Fibroblast of villous mesenchyme (primary cell): ENCODE results near the gene DTNB. TPM values are rescaled to one million over a fixed set of nuclear protein-coding genes. Genes with fewer than 3 reads are reported as not detected.

Source experiments
- DNase-seq: peaks from one replicate; pipeline ENCODE4 v3.0.0-alpha.2; 2010; ENCODE audit warnings: low read depth
- H3K4me3 ChIP-seq: 2 replicates; pipeline ENCODE4 v1.5.1; 2011; ENCODE audit warnings: low read depth, mild to moderate bottlenecking, low read length
- CTCF ChIP-seq: IDR thresholded peaks from 2 replicates; pipeline ENCODE4 v1.5.1; 2012; ENCODE audit warnings: low read depth, mild to moderate bottlenecking, low read length; ENCODE audit not compliant: insufficient read depth
- total RNA-seq: library from RNA; depleted of rRNA; stranded (reverse); fragments of >200 nt; gene quantifications from 2 replicates; pipeline ENCODE4 v1.2.3, GENCODE V29; 2012

Gene DTNB
- total RNA-seq, 1 donor = 5.2 TPM

DNA sequence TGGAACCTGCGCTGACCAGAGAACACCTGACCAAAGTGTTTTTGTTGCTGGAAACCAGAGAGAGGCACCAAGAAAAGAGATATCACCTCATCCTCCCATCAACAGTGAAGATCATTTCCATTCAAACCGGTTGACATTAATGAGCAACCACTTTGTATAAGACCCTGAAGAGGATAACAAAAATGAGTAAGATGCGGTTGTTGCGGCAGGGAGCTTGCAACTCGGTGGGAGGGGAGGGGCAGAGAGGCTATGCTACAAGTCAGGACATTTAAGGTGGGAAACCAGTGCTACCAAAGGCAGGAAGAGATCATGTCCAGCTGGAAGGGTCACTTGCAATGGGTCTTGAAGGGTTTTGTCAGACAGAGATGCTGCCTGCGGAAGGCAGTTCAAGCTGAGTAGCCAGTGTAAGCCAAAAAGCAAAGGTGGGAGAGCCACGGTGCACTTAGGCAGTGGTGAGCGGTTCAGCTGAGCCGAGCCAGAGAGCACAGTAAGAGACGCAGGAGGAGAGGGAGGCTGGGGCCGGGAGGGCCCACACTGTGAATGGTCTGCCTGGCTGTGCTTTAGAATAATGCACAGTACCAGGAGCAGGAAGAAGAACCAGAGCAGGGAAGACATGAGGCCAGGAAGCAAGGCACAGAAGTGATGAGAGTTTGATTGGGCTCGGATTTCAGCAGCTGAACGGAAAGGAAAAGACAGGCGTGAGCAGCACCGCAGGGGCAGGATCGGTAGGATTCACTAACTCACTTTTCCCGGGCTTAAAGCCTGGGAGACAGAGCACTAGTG is 24.4 kb upstream of the DTNB start:
- DNase-seq = no peak
- no peak overlapping the region for H3K4me3 ChIP-seq
- no peak for TF ChIP-seq CTCF

DNA sequence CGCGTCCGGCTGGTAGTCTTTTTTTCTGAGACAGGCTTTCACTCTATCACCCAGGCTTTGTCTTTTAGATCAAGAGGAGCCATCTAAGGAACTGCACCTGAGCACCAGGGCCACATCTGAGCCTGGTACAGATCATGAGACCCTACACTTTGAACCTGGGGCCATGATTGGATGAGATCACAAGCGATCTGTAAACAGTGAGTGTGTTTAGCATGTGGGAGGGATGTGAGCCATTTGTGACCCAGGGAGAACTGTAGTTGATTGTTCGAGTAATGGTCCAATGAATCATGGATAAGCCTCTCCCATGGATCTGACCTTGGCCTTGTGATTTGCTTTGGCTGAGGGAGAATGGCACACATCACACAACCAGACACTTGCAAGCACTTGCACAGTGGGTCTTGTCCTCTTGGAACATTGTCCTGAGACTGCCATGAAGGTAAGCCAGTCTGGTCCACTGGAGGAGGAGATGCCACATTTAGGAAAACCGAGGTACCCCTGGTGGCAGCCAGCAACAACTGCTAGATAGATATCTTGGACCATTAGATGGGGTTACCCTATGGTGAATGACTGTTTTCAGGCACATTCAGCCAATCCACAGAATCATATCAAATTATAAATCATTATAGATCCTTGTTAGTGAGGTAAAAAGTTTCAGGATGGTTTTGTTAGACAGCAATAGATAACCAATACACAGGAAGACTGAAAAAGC is 19.5 kb upstream of the DTNB start:
- no peak for TF ChIP-seq CTCF
- DNase-seq = no peak
- H3K4me3 ChIP-seq = no peak overlapping the region

DNA sequence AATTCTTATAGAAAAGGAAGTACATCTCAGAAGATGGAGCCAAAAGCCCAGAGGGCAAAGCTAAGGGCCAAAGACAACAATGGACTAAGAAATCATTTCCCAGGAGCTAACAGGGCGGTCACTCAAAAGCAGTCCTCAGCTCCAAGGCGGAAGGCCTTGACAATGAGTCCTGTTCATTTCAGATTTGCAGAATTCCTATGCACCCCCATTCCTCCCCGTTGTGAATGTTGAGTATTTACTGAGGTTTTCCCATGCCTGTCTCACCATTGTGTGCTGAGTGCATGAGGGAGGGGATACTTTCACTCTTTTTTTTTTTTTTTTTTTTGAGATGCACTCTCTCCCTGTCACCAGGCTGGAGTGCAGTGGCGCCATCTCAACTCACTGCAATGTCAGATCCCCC is 18.8 kb upstream of the DTNB start:
- no peak for TF ChIP-seq CTCF
- no peak overlapping the region for H3K4me3 ChIP-seq
- DNase-seq = no peak

GRCh38 chr2:25690058-25690457 is 16.7 kb upstream of the DTNB start:
- no peak for TF ChIP-seq CTCF
- H3K4me3 ChIP-seq = no peak overlapping the region
- DNase-seq = peak; percentile 14

- no peak for DNase-seq
- no peak for TF ChIP-seq CTCF
- no peak overlapping the region for H3K4me3 ChIP-seq
Measured at GRCh38 chr2:25688236-25688635, 14.9 kb upstream of the DTNB start.

DNA sequence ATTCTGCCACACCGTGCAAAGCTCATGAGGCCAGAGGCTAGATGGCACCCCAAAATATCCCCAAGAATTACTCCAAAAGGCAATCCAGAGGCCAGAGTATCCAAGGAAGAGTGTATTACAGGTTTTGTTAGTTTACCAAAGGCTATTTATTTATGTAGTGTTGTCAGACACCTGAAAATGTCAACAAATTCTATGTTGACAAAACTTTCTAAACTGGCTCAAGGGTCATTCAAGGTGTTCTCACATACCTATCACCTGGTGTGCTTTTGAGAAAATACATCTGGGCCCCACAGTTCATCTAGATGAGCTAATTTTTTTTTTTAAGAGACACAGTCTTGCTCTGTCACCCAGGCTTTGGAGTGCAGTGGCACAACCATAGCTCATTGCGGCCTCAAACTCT is 12.4 kb upstream of the DTNB start:
- H3K4me3 ChIP-seq = no peak overlapping the region
- TF ChIP-seq CTCF = no peak
- DNase-seq = no peak
